Measurements from ENCODE around the gene USE1. TPM values are rescaled to one million over a fixed set of nuclear protein-coding genes. Genes with fewer than 3 reads are reported as not detected.

USE1 gene
- total RNA-seq, 1 donor, result 27.8 TPM

DNA sequence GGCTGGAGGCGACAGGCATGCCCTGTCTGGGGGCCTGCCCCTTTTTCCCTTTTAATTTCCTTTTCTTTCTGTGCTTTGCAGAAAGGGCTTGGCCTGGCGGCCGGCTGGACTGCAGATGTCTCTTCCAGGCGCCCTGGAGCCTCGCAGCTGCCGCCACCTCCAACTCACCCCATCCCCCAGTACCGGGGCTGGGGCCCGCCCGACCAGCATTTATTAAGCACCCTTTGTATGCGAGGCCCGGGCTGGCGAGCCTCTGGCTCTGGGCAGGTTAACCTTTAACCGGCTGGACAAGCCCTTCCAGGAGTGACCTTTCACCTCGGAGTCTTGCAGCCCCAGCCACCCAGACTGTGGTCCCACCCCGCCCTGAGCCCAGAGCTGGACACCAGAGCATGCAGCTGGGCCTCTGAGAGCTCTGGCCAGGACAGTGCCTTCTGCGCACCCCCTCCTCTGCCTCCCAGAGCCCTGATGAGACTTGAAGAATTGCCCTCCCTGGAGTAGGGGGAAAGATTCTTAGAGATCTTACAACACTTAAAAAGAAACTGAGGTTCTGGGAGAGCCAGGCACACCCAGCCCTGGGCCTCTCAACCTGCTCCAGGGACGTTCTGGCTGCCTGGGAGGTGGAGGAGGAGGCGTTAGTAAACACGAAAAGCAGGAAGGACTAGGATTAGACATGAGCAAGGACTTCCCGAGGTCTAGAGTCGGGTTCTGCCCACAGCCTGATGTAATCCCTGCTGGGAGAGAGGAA is 31.7 kb downstream of the USE1 start:
- no peak for TF ChIP-seq CTCF (IDR thresholded peaks at IDR 0.05; ENCODE audit: insufficient read depth, low read length)
- peak; percentile 35 for DNase-seq (ENCODE audit: low read depth)
- no peak overlapping the region for H3K4me3 ChIP-seq (ENCODE audit: low read depth, low read length)

DNA sequence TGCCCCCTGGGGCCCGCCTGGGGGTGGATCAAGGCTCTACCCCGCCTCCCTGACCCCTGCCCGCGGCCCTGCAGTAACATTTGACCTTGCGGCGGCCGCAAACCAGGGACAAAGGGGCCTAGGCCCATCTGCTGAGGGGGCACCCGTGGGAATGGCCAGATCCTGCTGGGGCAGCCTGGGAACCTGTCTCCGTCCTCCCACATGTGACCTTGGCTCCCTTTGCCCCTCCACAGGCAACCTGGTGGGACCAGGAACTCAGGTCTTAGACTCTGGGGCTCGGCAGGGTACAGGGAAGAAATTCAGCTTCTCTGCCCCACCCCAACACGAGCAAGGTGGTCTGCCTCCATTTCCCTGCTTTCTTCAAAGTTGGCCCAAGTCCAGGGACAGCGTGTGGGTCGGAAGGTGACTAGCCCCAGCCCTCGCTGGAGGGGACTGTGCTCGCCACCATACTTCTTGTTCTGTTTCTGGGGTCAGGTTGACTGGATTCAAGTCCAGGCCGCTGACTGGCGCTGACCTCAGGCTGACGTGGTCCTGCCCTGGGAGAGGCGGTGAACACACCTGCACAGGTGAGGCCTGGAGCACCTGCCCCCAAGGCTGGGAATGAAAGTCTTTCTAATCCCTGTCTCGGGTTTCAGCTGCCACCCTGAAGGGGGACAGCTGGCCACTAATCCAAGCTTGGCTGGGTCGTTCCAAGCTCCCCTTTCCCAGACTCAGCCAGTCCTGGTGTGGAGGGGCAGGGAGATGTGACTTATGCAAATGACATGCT is 33.0 kb downstream of the USE1 start:
- no peak for TF ChIP-seq CTCF (IDR thresholded peaks at IDR 0.05; ENCODE audit: insufficient read depth, low read length)
- DNase-seq (ENCODE audit: low read depth), result no peak
- H3K4me3 ChIP-seq (ENCODE audit: low read depth, low read length), result no peak overlapping the region

GRCh38 chr19:17249887-17250548 is 34.9 kb downstream of the USE1 start:
- no peak overlapping the region for H3K4me3 ChIP-seq (ENCODE audit: low read depth, low read length)
- no peak for DNase-seq (ENCODE audit: low read depth)
- TF ChIP-seq CTCF (IDR thresholded peaks at IDR 0.05; ENCODE audit: insufficient read depth, low read length), result no peak

DNA sequence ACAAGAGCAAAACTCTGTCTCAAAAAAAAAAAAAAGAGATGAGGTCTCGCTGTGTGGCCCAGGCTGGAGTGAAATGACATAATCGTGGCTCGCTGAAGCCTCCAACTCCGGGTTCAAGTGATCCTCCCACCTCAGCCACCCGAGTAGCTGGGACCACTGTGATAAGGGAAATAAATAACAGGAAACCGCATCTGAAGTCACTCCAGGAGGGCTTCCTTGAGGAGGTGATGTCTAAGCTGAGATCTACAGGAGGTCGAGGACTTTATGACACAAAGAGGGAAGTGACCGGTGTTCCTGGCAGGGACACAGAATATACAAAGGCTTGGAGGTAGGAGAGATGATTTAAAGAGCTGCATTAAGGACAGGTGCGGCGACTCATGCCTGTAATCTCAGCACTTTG is 39.5 kb downstream of the USE1 start:
- H3K4me3 ChIP-seq (ENCODE audit: low read depth, low read length), result no peak overlapping the region
- no peak for DNase-seq (ENCODE audit: low read depth)
- TF ChIP-seq CTCF (IDR thresholded peaks at IDR 0.05; ENCODE audit: insufficient read depth, low read length), result no peak

DNA sequence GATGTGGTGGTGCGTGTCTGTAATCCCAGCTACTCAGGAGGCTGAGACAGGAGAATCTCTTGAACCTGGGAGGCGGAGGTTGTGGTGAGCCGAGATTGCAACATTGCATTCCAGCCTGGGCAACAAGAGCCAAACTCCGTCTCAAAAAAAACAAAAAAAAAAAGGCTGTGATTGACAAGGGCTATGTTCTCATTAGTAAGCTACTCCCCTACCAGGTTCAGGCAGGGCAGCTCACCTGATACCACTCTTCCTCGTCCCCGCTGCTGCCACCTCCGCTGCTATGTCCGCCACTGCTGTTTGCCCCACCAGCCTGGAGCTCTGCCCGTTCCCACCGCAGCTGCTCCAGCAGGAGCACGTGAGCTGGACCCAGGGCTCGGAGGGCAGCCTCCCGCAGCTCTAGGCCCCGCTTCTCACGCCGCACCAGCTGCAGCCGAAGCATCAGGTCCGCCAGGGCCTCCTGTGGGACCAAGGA is 40.0 kb downstream of the USE1 start:
- H3K4me3 ChIP-seq (ENCODE audit: low read depth, low read length), result no peak overlapping the region
- DNase-seq (ENCODE audit: low read depth), result no peak
- no peak for TF ChIP-seq CTCF (IDR thresholded peaks at IDR 0.05; ENCODE audit: insufficient read depth, low read length)

DNA sequence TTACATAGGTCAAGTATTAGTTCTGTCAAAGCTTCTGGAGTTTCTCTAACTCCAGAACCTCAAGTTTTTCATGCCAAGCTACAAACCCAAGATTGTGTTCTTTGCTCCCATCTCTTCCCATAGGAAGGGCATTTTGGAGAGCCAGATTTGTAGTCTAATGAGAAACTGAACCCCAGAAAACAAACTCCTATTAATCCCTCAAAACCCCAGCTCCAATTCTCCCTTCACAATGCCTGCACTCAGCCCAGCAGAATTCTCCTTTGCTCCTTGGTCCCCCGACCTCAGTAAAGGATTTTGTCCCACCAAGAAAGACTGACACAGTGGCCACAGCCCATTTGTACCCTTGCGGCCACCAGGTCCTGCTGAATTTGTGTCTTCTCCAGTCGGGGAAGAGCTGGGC is 41.0 kb downstream of the USE1 start:
- no peak for TF ChIP-seq CTCF (IDR thresholded peaks at IDR 0.05; ENCODE audit: insufficient read depth, low read length)
- no peak for DNase-seq (ENCODE audit: low read depth)
- no peak overlapping the region for H3K4me3 ChIP-seq (ENCODE audit: low read depth, low read length)

Measured in fibroblast of the aortic adventitia (primary cell).